ENCODE measurements around the gene ALPG.
"Not testable (repeated sequence)": the region's sequence is repeated elsewhere in the genome, so short reads cannot be mapped to it uniquely, and the experiment has no call there.

ALPG gene

GRCh38 chr2:232398293-232399034 lies 8.2 kb upstream of the ALPG start:
- no peak for DNase-seq (ENCODE audit: low read depth)

- DNase-seq (ENCODE audit: low read depth): no peak
Observed at GRCh38 chr2:232400256-232401015, 6.2 kb upstream of the ALPG start.

GRCh38 chr2:232402518-232402917 lies 4.1 kb upstream of the ALPG start:
- DNase-seq (ENCODE audit: low read depth): no peak

GRCh38 chr2:232405943-232406510 lies 617 bp upstream of the ALPG start:
- DNase-seq (ENCODE audit: low read depth): no peak

- not testable (repeated sequence) for DNase-seq (ENCODE audit: low read depth)
Observed at GRCh38 chr2:232407428-232408150, 945 bp downstream of the ALPG start.

- not testable (repeated sequence) for DNase-seq (ENCODE audit: low read depth)
Observed at GRCh38 chr2:232408269-232408668, 1.6 kb downstream of the ALPG start.

GRCh38 chr2:232409617-232410016 lies 3.0 kb downstream of the ALPG start:
- DNase-seq (ENCODE audit: low read depth): not testable (repeated sequence)

GRCh38 chr2:232410238-232410900 lies 3.7 kb downstream of the ALPG start:
- DNase-seq (ENCODE audit: low read depth): no peak

- DNase-seq (ENCODE audit: low read depth): no peak
Observed at GRCh38 chr2:232411901-232412629, 5.4 kb downstream of the ALPG start.

GRCh38 chr2:232412986-232413385 lies 6.3 kb downstream of the ALPG start:
- DNase-seq (ENCODE audit: low read depth): no peak

GRCh38 chr2:232415138-232415690 lies 8.6 kb downstream of the ALPG start:
- no peak for DNase-seq (ENCODE audit: low read depth)

- DNase-seq (ENCODE audit: low read depth): no peak
Observed at GRCh38 chr2:232415736-232416520, 9.3 kb downstream of the ALPG start.

- DNase-seq (ENCODE audit: low read depth): no peak
Observed at GRCh38 chr2:232416521-232417470, 10.2 kb downstream of the ALPG start.

- DNase-seq (ENCODE audit: low read depth): no peak
Observed at GRCh38 chr2:232417489-232417888, 10.8 kb downstream of the ALPG start.

GRCh38 chr2:232418056-232418455 lies 11.4 kb downstream of the ALPG start:
- DNase-seq (ENCODE audit: low read depth): no peak

GRCh38 chr2:232418466-232419244 lies 12.0 kb downstream of the ALPG start:
- DNase-seq (ENCODE audit: low read depth): peak; percentile 38

- no peak for DNase-seq (ENCODE audit: low read depth)
Observed at GRCh38 chr2:232419245-232420072, 12.8 kb downstream of the ALPG start.

Data from iris pigment epithelial cell (primary cell).